OCI-LY7 (cell line): ENCODE data around the gene RCL1.

ENCODE experiments used
- EZH2phosphoT487 ChIP-seq: fragments of 200-600 bp; sonication (generic); IDR thresholded peaks from 2 replicates; pipeline ENCODE4 v1.6.1; 2018; ENCODE audit warnings: low read depth, borderline replicate concordance, mild to moderate bottlenecking, mixed run types, antibody characterized with exemption, low read length, moderate library complexity, mixed read lengths
- TF ChIP-seq, protein P1 (sequence below): fragments of 200-600 bp; sonication (generic); conservative IDR thresholded peaks from 2 replicates; pipeline ENCODE4 v1.5.1; 2014; ENCODE audit warnings: mild to moderate bottlenecking, antibody characterized with exemption, low read length, moderate library complexity, mixed read lengths

GRCh38 chr9:4792054-4792571, 631 bp upstream of the RCL1 start:
- TF ChIP-seq, protein P1, sequence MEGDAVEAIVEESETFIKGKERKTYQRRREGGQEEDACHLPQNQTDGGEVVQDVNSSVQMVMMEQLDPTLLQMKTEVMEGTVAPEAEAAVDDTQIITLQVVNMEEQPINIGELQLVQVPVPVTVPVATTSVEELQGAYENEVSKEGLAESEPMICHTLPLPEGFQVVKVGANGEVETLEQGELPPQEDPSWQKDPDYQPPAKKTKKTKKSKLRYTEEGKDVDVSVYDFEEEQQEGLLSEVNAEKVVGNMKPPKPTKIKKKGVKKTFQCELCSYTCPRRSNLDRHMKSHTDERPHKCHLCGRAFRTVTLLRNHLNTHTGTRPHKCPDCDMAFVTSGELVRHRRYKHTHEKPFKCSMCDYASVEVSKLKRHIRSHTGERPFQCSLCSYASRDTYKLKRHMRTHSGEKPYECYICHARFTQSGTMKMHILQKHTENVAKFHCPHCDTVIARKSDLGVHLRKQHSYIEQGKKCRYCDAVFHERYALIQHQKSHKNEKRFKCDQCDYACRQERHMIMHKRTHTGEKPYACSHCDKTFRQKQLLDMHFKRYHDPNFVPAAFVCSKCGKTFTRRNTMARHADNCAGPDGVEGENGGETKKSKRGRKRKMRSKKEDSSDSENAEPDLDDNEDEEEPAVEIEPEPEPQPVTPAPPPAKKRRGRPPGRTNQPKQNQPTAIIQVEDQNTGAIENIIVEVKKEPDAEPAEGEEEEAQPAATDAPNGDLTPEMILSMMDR = no peak
- TF ChIP-seq EZH2phosphoT487 = no peak
